ENCODE results near the gene ST7.

Gene ST7

GRCh38 chr7:117192108-117192507 lies 238.8 kb downstream of the ST7 start:
- DNase-seq (ENCODE audit: low spot score), result no peak

GRCh38 chr7:117193564-117193963 lies 240.3 kb downstream of the ST7 start:
- DNase-seq (ENCODE audit: low spot score), result no peak

- no peak for DNase-seq (ENCODE audit: low spot score)
These were observed 241.1 kb downstream of the ST7 start for GRCh38 chr7:117194445-117194844.

GRCh38 chr7:117195361-117196029 lies 242.2 kb downstream of the ST7 start:
- DNase-seq (ENCODE audit: low spot score), result no peak

- no peak for DNase-seq (ENCODE audit: low spot score)
These were observed 246.8 kb downstream of the ST7 start for GRCh38 chr7:117200132-117200531.

GRCh38 chr7:117200786-117201458 lies 247.6 kb downstream of the ST7 start:
- DNase-seq (ENCODE audit: low spot score), result no peak

GRCh38 chr7:117202511-117202910 lies 249.2 kb downstream of the ST7 start:
- DNase-seq (ENCODE audit: low spot score), result peak; percentile 31

GRCh38 chr7:117203205-117203604 lies 249.9 kb downstream of the ST7 start:
- DNase-seq (ENCODE audit: low spot score), result no peak

GRCh38 chr7:117205873-117206272 lies 252.6 kb downstream of the ST7 start:
- DNase-seq (ENCODE audit: low spot score), result no peak

- DNase-seq (ENCODE audit: low spot score), result no peak
These were observed 255.0 kb downstream of the ST7 start for GRCh38 chr7:117208257-117208656.

- no peak for DNase-seq (ENCODE audit: low spot score)
These were observed 257.1 kb downstream of the ST7 start for GRCh38 chr7:117210397-117210796.

GRCh38 chr7:117210908-117211307 lies 257.6 kb downstream of the ST7 start:
- no peak for DNase-seq (ENCODE audit: low spot score)

GRCh38 chr7:117211614-117212013 lies 258.3 kb downstream of the ST7 start:
- no peak for DNase-seq (ENCODE audit: low spot score)

- peak; percentile 38 for DNase-seq (ENCODE audit: low spot score)
These were observed 259.9 kb downstream of the ST7 start for GRCh38 chr7:117212969-117213877.

GRCh38 chr7:117216010-117216409 lies 262.7 kb downstream of the ST7 start:
- DNase-seq (ENCODE audit: low spot score), result no peak

- DNase-seq (ENCODE audit: low spot score), result no peak
These were observed 263.3 kb downstream of the ST7 start for GRCh38 chr7:117216436-117217069.

- DNase-seq (ENCODE audit: low spot score), result no peak
These were observed 264.1 kb downstream of the ST7 start for GRCh38 chr7:117217106-117218035.

GRCh38 chr7:117218700-117219099 lies 265.4 kb downstream of the ST7 start:
- DNase-seq (ENCODE audit: low spot score), result no peak

GRCh38 chr7:117219485-117219884 lies 266.2 kb downstream of the ST7 start:
- no peak for DNase-seq (ENCODE audit: low spot score)

- no peak for DNase-seq (ENCODE audit: low spot score)
These were observed 267.5 kb downstream of the ST7 start for GRCh38 chr7:117220836-117221235.

GRCh38 chr7:117225536-117225935 lies 272.2 kb downstream of the ST7 start:
- DNase-seq (ENCODE audit: low spot score), result no peak
